Thyroid gland (tissue), 4 donors: ENCODE measurements around the gene GSTT2B.

Source experiments
- POLR2A ChIP-seq, 2 donors: fragments of 450-650 bp; IDR thresholded peaks; one replicate each; pipeline ENCODE4 v1.6.1; 2017; ENCODE audit warnings: antibody characterized with exemption in 2 of 2, mild to moderate bottlenecking in 2 of 2, moderate library complexity in 1 of 2
- TF ChIP-seq, protein P1 (sequence below), 6 experiments: fragments of 200-600 bp in 3 of 6; fragments of 450-650 bp in 3 of 6; sonication (generic) in 3 of 6; IDR thresholded peaks; one replicate each; pipeline ENCODE4 v1.5.1; 2016 to 2019; ENCODE audit warnings: antibody characterized with exemption in 6 of 6, mild to moderate bottlenecking in 2 of 6, inconsistent platforms in 1 of 6, moderate library complexity in 1 of 6

DNA sequence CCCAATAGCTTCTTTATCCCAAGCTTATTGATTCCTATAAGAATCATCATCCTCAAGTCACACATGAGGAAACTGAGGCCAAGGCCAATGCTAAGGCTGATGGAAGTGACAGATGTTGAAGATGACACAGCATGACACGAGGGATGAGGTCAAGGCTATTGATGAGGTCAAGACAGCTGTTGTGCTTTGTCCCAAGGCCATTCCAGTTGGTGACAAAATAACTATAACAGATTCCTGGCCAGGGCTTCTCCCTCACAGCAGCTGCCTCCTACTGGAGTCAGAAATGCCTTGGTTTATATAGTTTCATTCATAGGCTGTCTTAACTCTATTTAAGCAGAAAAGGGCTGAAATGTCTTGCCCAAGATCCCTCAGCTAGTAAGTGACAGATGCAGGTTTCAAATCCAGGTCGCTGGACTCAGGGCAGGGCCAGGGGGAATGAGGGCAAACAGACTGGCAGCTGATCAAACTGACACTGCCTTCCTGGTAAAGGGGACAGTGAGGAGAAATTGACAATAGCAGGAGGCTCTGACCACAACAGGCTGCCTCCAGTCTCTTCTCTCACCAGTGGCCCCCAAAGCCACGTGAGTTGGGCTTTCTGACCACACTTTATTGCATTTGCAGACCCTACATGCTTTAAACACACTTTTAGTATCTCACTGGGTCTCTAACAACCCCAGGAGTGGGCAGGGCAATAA lies 50.4 kb downstream of the GSTT2B start:
- TF ChIP-seq, protein P1, sequence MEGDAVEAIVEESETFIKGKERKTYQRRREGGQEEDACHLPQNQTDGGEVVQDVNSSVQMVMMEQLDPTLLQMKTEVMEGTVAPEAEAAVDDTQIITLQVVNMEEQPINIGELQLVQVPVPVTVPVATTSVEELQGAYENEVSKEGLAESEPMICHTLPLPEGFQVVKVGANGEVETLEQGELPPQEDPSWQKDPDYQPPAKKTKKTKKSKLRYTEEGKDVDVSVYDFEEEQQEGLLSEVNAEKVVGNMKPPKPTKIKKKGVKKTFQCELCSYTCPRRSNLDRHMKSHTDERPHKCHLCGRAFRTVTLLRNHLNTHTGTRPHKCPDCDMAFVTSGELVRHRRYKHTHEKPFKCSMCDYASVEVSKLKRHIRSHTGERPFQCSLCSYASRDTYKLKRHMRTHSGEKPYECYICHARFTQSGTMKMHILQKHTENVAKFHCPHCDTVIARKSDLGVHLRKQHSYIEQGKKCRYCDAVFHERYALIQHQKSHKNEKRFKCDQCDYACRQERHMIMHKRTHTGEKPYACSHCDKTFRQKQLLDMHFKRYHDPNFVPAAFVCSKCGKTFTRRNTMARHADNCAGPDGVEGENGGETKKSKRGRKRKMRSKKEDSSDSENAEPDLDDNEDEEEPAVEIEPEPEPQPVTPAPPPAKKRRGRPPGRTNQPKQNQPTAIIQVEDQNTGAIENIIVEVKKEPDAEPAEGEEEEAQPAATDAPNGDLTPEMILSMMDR (IDR thresholded peaks at IDR 0.05), result no peak
- no peak for TF ChIP-seq POLR2A (IDR thresholded peaks at IDR 0.05)
